Activated naive CD4-positive, alpha-beta T cell treated with anti-CD3 and anti-CD28 coated beads, Interleukin-2, amount 50 U/mL, for 24 hours (primary cell): ENCODE results near the gene HNRNPA1.
"Not testable (repeated sequence)": the region's sequence is repeated elsewhere in the genome, so short reads cannot be mapped to it uniquely, and the experiment has no call there.

Experiments used
- H3K27ac Mint-ChIP-seq: one replicate; pipeline ENCODE4 v1.8.0; 2021; ENCODE audit warnings: mild to moderate bottlenecking, mixed read lengths
- H3K27me3 Mint-ChIP-seq: one replicate; pipeline ENCODE4 v1.8.0; 2021; ENCODE audit warnings: mixed read lengths
- H3K36me3 Mint-ChIP-seq: one replicate; pipeline ENCODE4 v1.8.0; 2021; ENCODE audit warnings: mixed read lengths
- H3K4me1 Mint-ChIP-seq: one replicate; pipeline ENCODE4 v1.8.0; 2021; ENCODE audit warnings: mixed read lengths
- H3K4me3 Mint-ChIP-seq: one replicate; pipeline ENCODE4 v1.8.0; 2021; ENCODE audit warnings: mild to moderate bottlenecking, mixed read lengths
- H3K9me3 Mint-ChIP-seq: one replicate; pipeline ENCODE4 v1.8.0; 2021; ENCODE audit warnings: mixed read lengths

Gene HNRNPA1

GRCh38 chr12:54262403-54262925 is 18.1 kb upstream of the HNRNPA1 start:
- no peak overlapping the region for H3K27ac Mint-ChIP-seq
- H3K4me3 Mint-ChIP-seq = no peak overlapping the region
- H3K4me1 Mint-ChIP-seq = peaks cover 41% of the 10 kb centered on the region
- H3K27me3 Mint-ChIP-seq = no peaks in the 10 kb centered on the region
- no peaks in the 10 kb centered on the region for H3K9me3 Mint-ChIP-seq
- H3K36me3 Mint-ChIP-seq = peaks cover 2% of the 10 kb centered on the region

DNA sequence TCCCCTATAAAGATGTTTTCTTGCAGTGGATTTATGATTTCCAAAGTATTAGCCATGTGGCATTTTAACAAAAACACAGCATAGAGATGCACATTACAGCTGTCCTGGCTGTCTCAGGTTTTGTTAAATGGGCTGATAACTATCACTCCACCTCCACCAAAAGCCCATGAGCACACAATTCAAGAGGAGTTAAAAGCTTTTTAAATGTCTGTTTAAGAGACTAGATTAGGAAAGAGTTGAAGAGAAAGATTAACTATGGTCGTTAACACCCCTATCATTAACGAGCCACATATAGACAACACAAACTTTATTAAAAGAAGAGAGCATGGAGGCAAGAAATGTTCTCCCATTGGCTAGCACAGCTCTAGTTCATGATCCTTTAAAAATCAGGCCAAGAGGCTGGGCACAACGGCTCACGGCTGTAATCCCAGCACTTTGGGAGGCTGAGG is 15.1 kb upstream of the HNRNPA1 start:
- H3K9me3 Mint-ChIP-seq = no peaks in the 10 kb centered on the region
- H3K36me3 Mint-ChIP-seq = peaks cover 2% of the 10 kb centered on the region
- H3K27ac Mint-ChIP-seq = no peak overlapping the region
- H3K27me3 Mint-ChIP-seq = no peaks in the 10 kb centered on the region
- H3K4me1 Mint-ChIP-seq = peaks cover 29% of the 10 kb centered on the region
- H3K4me3 Mint-ChIP-seq = no peak overlapping the region

DNA sequence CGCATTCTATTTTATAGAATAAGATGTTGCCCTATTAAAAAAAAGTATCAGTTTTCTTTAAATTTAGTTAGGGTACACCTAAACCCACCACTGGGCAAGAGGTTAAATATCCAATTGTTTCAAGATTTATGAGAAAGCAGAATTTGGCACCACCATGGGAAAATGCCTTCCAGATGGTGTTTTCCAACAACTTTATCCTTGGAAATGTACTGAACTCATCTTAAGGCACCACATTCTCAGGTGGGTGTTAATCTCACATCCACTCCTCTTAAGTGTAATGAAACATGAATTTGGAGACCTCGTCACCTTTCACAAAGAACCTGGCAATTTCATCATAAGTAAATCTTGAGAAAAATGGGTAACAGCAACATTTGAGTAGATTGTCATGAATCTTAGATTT is 13.7 kb upstream of the HNRNPA1 start:
- no peak overlapping the region for H3K4me3 Mint-ChIP-seq
- no peak overlapping the region for H3K27ac Mint-ChIP-seq
- peaks cover 1% of the 10 kb centered on the region for H3K36me3 Mint-ChIP-seq
- no peaks in the 10 kb centered on the region for H3K27me3 Mint-ChIP-seq
- peaks cover 34% of the 10 kb centered on the region for H3K4me1 Mint-ChIP-seq
- H3K9me3 Mint-ChIP-seq = no peaks in the 10 kb centered on the region

DNA sequence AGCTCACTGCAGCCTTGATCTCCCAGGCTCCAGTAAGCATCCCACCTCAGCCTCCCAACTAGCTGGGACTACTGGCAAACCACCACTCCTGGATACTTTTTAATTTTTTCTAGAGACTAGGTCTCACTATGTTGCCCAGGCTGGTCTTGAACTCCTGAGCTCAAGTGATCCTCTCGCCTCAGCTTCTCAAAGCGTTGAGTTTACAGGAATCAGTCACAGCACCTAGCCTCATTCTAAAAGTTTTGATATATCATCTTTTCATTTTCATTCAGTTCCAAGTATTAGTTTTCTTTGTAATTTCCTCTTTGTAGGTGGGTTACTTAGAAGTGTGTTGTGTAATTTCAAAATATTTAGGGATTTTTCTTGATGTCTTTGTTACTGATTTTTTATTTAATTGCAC is 10.2 kb upstream of the HNRNPA1 start:
- Mint-ChIP-seq H3K4me1 (peaks cover 53% of the 10 kb centered on the region), H3K4me3 (no peak overlapping the region), H3K9me3 (no peaks in the 10 kb centered on the region), H3K27ac (peak overlapping the region; percentile 38), H3K36me3 (peaks cover 8% of the 10 kb centered on the region), H3K27me3 (no peaks in the 10 kb centered on the region)

GRCh38 chr12:54272214-54272613 is 8.3 kb upstream of the HNRNPA1 start:
- no peak overlapping the region for H3K4me3 Mint-ChIP-seq
- peaks cover 11% of the 10 kb centered on the region for H3K36me3 Mint-ChIP-seq
- H3K9me3 Mint-ChIP-seq = no peaks in the 10 kb centered on the region

GRCh38 chr12:54273981-54274380 is 6.5 kb upstream of the HNRNPA1 start:
- Mint-ChIP-seq H3K4me1 (peaks cover 69% of the 10 kb centered on the region), H3K27ac (peak overlapping the region; percentile 27), H3K4me3 (no peak overlapping the region), H3K9me3 (no peaks in the 10 kb centered on the region), H3K27me3 (no peaks in the 10 kb centered on the region), H3K36me3 (peaks cover 11% of the 10 kb centered on the region)

More at GRCh38 chr12:54272214-54272613, 8.3 kb upstream of the HNRNPA1 start:
- Mint-ChIP-seq H3K4me1 (peaks cover 63% of the 10 kb centered on the region), H3K27me3 (no peaks in the 10 kb centered on the region), H3K27ac (no peak overlapping the region)

DNA sequence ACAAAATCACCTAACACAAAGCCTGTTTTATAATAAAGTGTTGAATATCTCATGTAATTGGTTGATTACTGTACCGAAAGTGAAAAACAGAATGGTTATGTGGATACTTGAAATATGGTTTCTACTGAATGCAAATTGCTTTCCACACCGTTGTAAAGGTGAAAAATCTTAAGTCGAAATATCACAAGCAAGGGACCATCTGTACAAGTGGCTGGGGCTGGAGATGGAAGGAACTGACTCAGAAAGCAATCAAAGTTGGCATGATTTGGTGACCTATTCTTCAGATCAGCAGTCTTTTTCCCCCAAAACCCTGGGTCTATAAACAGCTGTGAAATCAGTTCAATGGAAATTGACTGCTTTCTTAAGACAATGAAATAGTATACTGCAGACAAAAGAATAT is 4.2 kb upstream of the HNRNPA1 start:
- no peaks in the 10 kb centered on the region for H3K27me3 Mint-ChIP-seq
- peak overlapping the region; percentile 43 for H3K27ac Mint-ChIP-seq
- peaks cover 11% of the 10 kb centered on the region for H3K36me3 Mint-ChIP-seq
- peak overlapping the region; percentile 34 for H3K4me3 Mint-ChIP-seq
- H3K4me1 Mint-ChIP-seq = peaks cover 58% of the 10 kb centered on the region
- H3K9me3 Mint-ChIP-seq = no peaks in the 10 kb centered on the region

DNA sequence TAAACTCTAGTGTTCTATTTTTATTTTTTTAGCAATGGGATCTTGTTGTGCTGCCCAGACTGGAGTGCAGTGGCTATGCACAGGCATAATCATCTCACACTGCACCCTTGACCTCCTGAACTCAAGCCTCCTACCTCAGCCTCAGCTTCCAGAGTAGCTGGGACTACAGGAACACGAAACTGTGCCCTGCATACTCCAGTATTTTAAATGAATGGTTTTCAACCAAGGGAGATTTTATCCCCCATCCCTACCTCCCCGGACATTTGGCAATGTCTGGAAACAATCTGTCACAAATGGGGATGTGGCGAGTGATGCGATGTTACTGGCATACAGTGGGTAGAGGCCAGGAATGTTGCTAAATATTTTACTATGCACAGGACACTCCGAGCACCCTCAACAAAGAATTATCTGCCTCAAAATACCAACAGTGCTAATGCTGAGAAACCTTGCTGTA is 2.7 kb upstream of the HNRNPA1 start:
- no peak overlapping the region for H3K4me3 Mint-ChIP-seq

DNA sequence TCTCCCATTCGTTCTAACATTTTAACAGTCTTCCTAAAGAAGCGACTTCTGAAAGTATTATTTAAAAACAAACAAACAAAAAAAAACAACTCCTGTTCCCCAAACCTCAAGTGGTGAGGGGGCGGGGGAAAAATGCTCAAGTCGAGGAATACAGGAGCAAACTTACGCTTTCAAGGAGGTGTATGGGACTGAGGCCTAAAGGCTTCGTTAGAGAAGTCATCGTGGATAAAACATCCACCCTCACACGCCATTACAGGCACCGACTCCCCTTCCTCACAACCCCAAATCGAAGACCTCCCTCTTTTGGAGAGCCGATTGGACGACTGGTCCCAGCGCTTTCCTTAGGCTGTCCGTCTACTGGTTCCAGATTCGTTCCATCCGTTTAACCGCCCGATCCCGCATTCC is 1.3 kb upstream of the HNRNPA1 start:
- Mint-ChIP-seq H3K27ac (no peak overlapping the region), H3K36me3 (peaks cover 2% of the 10 kb centered on the region), H3K9me3 (no peaks in the 10 kb centered on the region), H3K4me1 (peaks cover 50% of the 10 kb centered on the region), H3K4me3 (no peak overlapping the region), H3K27me3 (no peaks in the 10 kb centered on the region)

More for the DNA sequence above, 2.7 kb upstream of the HNRNPA1 start:
- peaks cover 11% of the 10 kb centered on the region for H3K36me3 Mint-ChIP-seq
- peaks cover 49% of the 10 kb centered on the region for H3K4me1 Mint-ChIP-seq
- no peak overlapping the region for H3K27ac Mint-ChIP-seq
- no peaks in the 10 kb centered on the region for H3K27me3 Mint-ChIP-seq
- H3K9me3 Mint-ChIP-seq = no peaks in the 10 kb centered on the region

GRCh38 chr12:54279632-54280467 is 676 bp upstream of the HNRNPA1 start, which contains the start of gene CBX5:
TSS of gene CBX5 (minus strand) at chr12:54280122. CDS start at chr12:54257650, 22,472 bp downstream.
- no peak within 1 kb of the TSS for H3K4me3 Mint-ChIP-seq
- peaks cover 4% of the 10 kb centered on the region for H3K36me3 Mint-ChIP-seq
- no peak within 1 kb of the TSS for H3K27ac Mint-ChIP-seq
- no peaks in the 10 kb centered on the region for H3K9me3 Mint-ChIP-seq
- no peaks in the 10 kb centered on the region for H3K27me3 Mint-ChIP-seq
- H3K4me1 Mint-ChIP-seq = peaks cover 49% of the 10 kb centered on the region

- H3K4me1 Mint-ChIP-seq = peaks cover 49% of the 10 kb centered on the region
Observed at GRCh38 chr12:54281261-54281638, 724 bp downstream of the HNRNPA1 start.

GRCh38 chr12:54281694-54282093 is 1.2 kb downstream of the HNRNPA1 start:
- H3K9me3 Mint-ChIP-seq, H3K27ac Mint-ChIP-seq, H3K4me3 Mint-ChIP-seq, H3K27me3 Mint-ChIP-seq: not testable (repeated sequence)
- H3K4me1 Mint-ChIP-seq = peaks cover 49% of the 10 kb centered on the region
- H3K36me3 Mint-ChIP-seq = peaks cover 17% of the 10 kb centered on the region

More at GRCh38 chr12:54281261-54281638, 724 bp downstream of the HNRNPA1 start:
- not testable (repeated sequence) for H3K4me3 Mint-ChIP-seq, H3K9me3 Mint-ChIP-seq, H3K27me3 Mint-ChIP-seq, H3K27ac Mint-ChIP-seq
- H3K36me3 Mint-ChIP-seq = peaks cover 14% of the 10 kb centered on the region

DNA sequence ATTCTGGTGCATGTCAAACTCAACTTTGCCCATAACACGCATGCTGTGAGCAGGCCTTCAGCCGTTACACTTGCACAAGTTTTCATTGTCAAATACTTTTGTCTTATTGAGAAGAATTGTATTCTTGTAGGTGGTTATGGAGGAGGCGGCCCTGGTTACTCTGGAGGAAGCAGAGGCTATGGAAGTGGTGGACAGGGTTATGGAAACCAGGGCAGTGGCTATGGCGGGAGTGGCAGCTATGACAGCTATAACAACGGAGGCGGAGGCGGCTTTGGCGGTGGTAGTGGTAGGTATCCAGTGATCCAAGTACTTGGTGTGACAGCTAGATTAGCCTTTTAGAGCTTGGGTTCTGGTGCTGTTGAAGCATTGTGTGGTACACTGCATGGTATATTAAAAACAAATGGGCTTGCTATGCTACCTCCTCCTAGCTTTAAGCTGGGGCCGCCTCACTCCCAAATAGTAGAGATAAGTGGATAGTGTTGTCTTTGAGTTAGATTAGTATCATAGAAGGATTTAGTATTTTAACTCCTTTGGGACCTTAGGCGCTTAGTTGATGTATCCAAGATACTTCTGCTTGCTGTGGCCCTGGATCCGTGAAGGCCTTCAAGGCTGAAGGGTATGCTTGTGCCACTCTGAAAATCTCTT is 2.5 kb downstream of the HNRNPA1 start:
- peaks cover 22% of the 10 kb centered on the region for H3K36me3 Mint-ChIP-seq
- no peaks in the 10 kb centered on the region for H3K9me3 Mint-ChIP-seq
- no peaks in the 10 kb centered on the region for H3K27me3 Mint-ChIP-seq
- H3K4me3 Mint-ChIP-seq = no peak overlapping the region
- no peak overlapping the region for H3K27ac Mint-ChIP-seq
- peaks cover 50% of the 10 kb centered on the region for H3K4me1 Mint-ChIP-seq

DNA sequence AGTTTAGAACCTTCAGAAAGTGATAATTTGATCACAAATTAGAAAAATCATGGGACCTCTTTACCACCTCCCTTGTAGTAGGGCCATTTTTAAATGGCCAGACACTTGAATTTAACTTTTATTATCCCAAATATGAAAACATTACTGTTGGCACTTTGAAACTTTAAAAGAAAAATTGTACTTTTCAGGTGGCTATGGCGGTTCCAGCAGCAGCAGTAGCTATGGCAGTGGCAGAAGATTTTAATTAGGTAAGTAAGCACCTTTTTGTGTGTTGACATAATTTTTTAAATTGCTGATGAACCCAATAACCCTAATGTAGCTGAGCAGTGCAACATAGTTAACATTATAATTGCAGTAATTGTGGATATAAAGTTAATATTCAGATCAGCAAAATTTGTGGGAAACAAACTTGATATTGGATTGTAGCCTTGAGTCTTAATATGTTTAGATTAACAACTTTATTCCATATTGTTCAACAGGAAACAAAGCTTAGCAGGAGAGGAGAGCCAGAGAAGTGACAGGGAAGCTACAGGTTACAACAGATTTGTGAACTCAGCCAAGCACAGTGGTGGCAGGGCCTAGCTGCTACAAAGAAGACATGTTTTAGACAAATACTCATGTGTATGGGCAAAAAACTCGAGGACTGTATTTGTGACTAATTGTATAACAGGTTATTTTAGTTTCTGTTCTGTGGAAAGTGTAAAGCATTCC is 3.7 kb downstream of the HNRNPA1 start:
- not testable (repeated sequence) for H3K27me3 Mint-ChIP-seq, H3K9me3 Mint-ChIP-seq, H3K4me3 Mint-ChIP-seq
- peaks cover 43% of the 10 kb centered on the region for H3K4me1 Mint-ChIP-seq
- H3K36me3 Mint-ChIP-seq = peaks cover 22% of the 10 kb centered on the region
- H3K27ac Mint-ChIP-seq = peak overlapping the region; percentile 85
